Upper lobe of left lung (tissue), 6 donors: ENCODE data around the gene RPIA. TPM values are rescaled to one million over a fixed set of nuclear protein-coding genes. Genes with fewer than 3 reads are reported as not detected.
A peak's percentile ranks its signal among the peaks of the same experiment; 100 is the strongest.

Experiments used
- ATAC-seq, 2 donors: fragments of 200-7000 bp; cut with Tn5 transposase; one replicate each; pipeline ENCODE4 v1.9.1; 2022; ENCODE audit warnings: mild to moderate bottlenecking in 2 of 2, moderate library complexity in 2 of 2; ENCODE audit not compliant: low FRiP score in 2 of 2
- DNase-seq, 2 donors: peaks; one replicate each; pipeline ENCODE4 v3.0.0-alpha.2; 2019 to 2020
- H3K27ac ChIP-seq, 4 donors: fragments of 200-600 bp; sonication (generic); one replicate each; pipeline ENCODE4 v1.5.1; 2016 to 2019
- H3K27me3 ChIP-seq, 4 donors: fragments of 200-600 bp; sonication (generic); one replicate each; pipeline ENCODE4 v1.5.1; 2017 to 2019
- H3K36me3 ChIP-seq, 4 donors: fragments of 200-600 bp; sonication (generic); one replicate each; pipeline ENCODE4 v1.5.1; 2016 to 2019
- H3K4me1 ChIP-seq, 4 donors: fragments of 200-600 bp; sonication (generic); one replicate each; pipeline ENCODE4 v1.5.1; 2018 to 2019
- H3K4me3 ChIP-seq, 4 donors: fragments of 200-600 bp; sonication (generic); one replicate each; pipeline ENCODE4 v1.5.1; 2017 to 2019; ENCODE audit warnings: mild to moderate bottlenecking in 2 of 4, moderate library complexity in 1 of 4
- H3K9me3 ChIP-seq, 4 donors: fragments of 200-600 bp; sonication (generic); one replicate each; pipeline ENCODE4 v1.5.1; 2018 to 2019
- CTCF ChIP-seq, 6 experiments: fragments of 450-650 bp in 4 of 6; fragments of 200-600 bp in 2 of 6; sonication (generic) in 2 of 6; IDR thresholded peaks; one replicate each; pipeline ENCODE4 v1.5.1; 2016 to 2019; ENCODE audit warnings: antibody characterized with exemption in 6 of 6
- EP300 ChIP-seq, 4 donors: sonication (generic); formaldehyde crosslinking; IDR thresholded peaks; one replicate each; pipeline ENCODE4 v1.5.1; 2017; ENCODE audit warnings: antibody characterized with exemption in 4 of 4, control low read depth in 2 of 4
- POLR2A ChIP-seq, 4 donors: fragments of 450-650 bp; IDR thresholded peaks; one replicate each; pipeline ENCODE4 v1.5.1; 2016 to 2017; ENCODE audit warnings: antibody characterized with exemption in 4 of 4, mild to moderate bottlenecking in 2 of 4
- POLR2AphosphoS5 ChIP-seq, 2 donors: sonication (generic); formaldehyde crosslinking; IDR thresholded peaks; one replicate each; pipeline ENCODE4 v1.5.1; 2017; ENCODE audit warnings: antibody characterized with exemption in 2 of 2
- WGBS, 2 donors: methylation state at CpG; one replicate each; pipeline ENCODE4 v1.1.5; 2017 to 2018; 5-methylcytosine and 5-hydroxymethylcytosine counted together
- total RNA-seq, 6 donors: library from RNA; depleted of rRNA in 4 of 6; stranded (reverse); fragments of >200 nt in 4 of 6; gene quantifications; one replicate each; pipeline versions ENCODE4 v1.1.0 to v1.2.1, GENCODE V29; 2016 to 2021
- donor health status: DM: no; HTN: no; CAD: no; lungs with moderate emphysema.
- donor health status: DM: no; HTN: yes; CAD: no; lungs with severe emphysema.

RPIA gene
- total RNA-seq, 6 donors from 2014 or later = 12.6 to 21.0 (median 15.4) TPM

GRCh38 chr2:88671786-88672427 is 19.6 kb upstream of the RPIA start:
- Histone ChIP-seq H3K9me3 (no peaks in the 10 kb centered on the region), H3K27ac (no peak overlapping the region), H3K4me3 (no peak overlapping the region), H3K36me3 (no peaks in the 10 kb centered on the region), H3K27me3 (no peaks in the 10 kb centered on the region), H3K4me1 (no peaks in the 10 kb centered on the region)
- no peak for DNase-seq
- TF ChIP-seq POLR2A (IDR thresholded peaks at IDR 0.05) (no peak), CTCF (IDR thresholded peaks at IDR 0.05) (peak; percentile 65 to 85 (median 78))
- peak; percentile 50 to 84 for ATAC-seq
- 45 to 48% methylated on average over 11 of the region's 11 CpGs for WGBS, 2 donors

GRCh38 chr2:88673363-88673762 is 18.1 kb upstream of the RPIA start:
- 67 to 77% methylated on average over 1 of the region's 1 CpG for WGBS, 2 donors
- no peaks in the 10 kb centered on the region for H3K4me1 ChIP-seq

GRCh38 chr2:88680266-88680902 is 11.1 kb upstream of the RPIA start:
- Histone ChIP-seq H3K4me1 (no peaks in the 10 kb centered on the region), H3K27ac (no peak overlapping the region), H3K27me3 (no peaks in the 10 kb centered on the region), H3K9me3 (peaks cover 0 to 10% (median 0%) of the 10 kb centered on the region in 4 donors), H3K36me3 (no peaks in the 10 kb centered on the region), H3K4me3 (no peak overlapping the region)
- 66 to 83% methylated on average over 7 of the region's 7 CpGs for WGBS, 2 donors
- TF ChIP-seq POLR2A (IDR thresholded peaks at IDR 0.05) (no peak), EP300 (IDR thresholded peaks at IDR 0.05) (no peak), CTCF (IDR thresholded peaks at IDR 0.05) (no peak), POLR2AphosphoS5 (IDR thresholded peaks at IDR 0.05) (no peak)
- no peak for ATAC-seq
- DNase-seq = no peak

More at GRCh38 chr2:88673363-88673762, 18.1 kb upstream of the RPIA start:
- ATAC-seq = no peak
- no peak for TF ChIP-seq CTCF (IDR thresholded peaks at IDR 0.05)
- no peak for TF ChIP-seq POLR2A (IDR thresholded peaks at IDR 0.05)
- TF ChIP-seq EP300 (IDR thresholded peaks at IDR 0.05) = no peak
- no peak for TF ChIP-seq POLR2AphosphoS5 (IDR thresholded peaks at IDR 0.05)
- no peaks in the 10 kb centered on the region for H3K9me3 ChIP-seq
- no peak overlapping the region for H3K4me3 ChIP-seq
- no peaks in the 10 kb centered on the region for H3K27me3 ChIP-seq
- H3K27ac ChIP-seq = no peak overlapping the region
- no peak for DNase-seq
- no peaks in the 10 kb centered on the region for H3K36me3 ChIP-seq

GRCh38 chr2:88680916-88681315 is 10.6 kb upstream of the RPIA start:
- Histone ChIP-seq H3K36me3 (no peaks in the 10 kb centered on the region), H3K27ac (no peak overlapping the region), H3K27me3 (no peaks in the 10 kb centered on the region), H3K4me1 (no peaks in the 10 kb centered on the region), H3K9me3 (peaks cover 0 to 10% (median 0%) of the 10 kb centered on the region in 4 donors), H3K4me3 (no peak overlapping the region)
- WGBS, 2 donors = 81 to 82% methylated on average over 2 of the region's 2 CpGs
- no peak for TF ChIP-seq POLR2A (IDR thresholded peaks at IDR 0.05)
- TF ChIP-seq POLR2AphosphoS5 (IDR thresholded peaks at IDR 0.05) = no peak
- TF ChIP-seq CTCF (IDR thresholded peaks at IDR 0.05) = no peak
- TF ChIP-seq EP300 (IDR thresholded peaks at IDR 0.05) = no peak
- no peak for DNase-seq
- ATAC-seq = no peak
